Neuronal stem cell (in vitro differentiated cells): ENCODE data around the gene ISOC2.

Source experiments
- DNase-seq: peaks from one replicate; pipeline ENCODE4 v3.0.0-alpha.2; 2013; ENCODE audit warnings: low spot score
- H2AFZ ChIP-seq: one replicate; pipeline ENCODE4 v1.6.1; 2013; ENCODE audit warnings: mild to moderate bottlenecking, low read length, inconsistent platforms
- H2AK5ac ChIP-seq: 2 replicates; pipeline ENCODE4 v1.6.1; 2013; ENCODE audit warnings: low read depth, mild to moderate bottlenecking, inconsistent platforms, low read length, moderate library complexity, mixed read lengths
- H2BK120ac ChIP-seq: 2 replicates; pipeline ENCODE4 v1.6.1; 2013; ENCODE audit warnings: low read depth, mild to moderate bottlenecking, inconsistent platforms, low read length, moderate library complexity, mixed read lengths
- H2BK12ac ChIP-seq: one replicate; pipeline ENCODE4 v1.6.1; 2013; ENCODE audit warnings: low read length, inconsistent platforms
- H2BK15ac ChIP-seq: 2 replicates; pipeline ENCODE4 v1.6.1; 2013; ENCODE audit warnings: mild to moderate bottlenecking, low read length, inconsistent platforms, mixed read lengths
- H2BK5ac ChIP-seq: one replicate; pipeline ENCODE4 v1.6.1; 2013; ENCODE audit warnings: inconsistent platforms, mild to moderate bottlenecking, low read length, moderate library complexity
- H3K14ac ChIP-seq: one replicate; pipeline ENCODE4 v1.6.1; 2013; ENCODE audit warnings: low read length, inconsistent platforms
- H3K18ac ChIP-seq: 2 replicates; pipeline ENCODE4 v1.6.1; 2013; ENCODE audit warnings: low read length, inconsistent platforms
- H3K23ac ChIP-seq: 2 replicates; pipeline ENCODE4 v1.6.1; 2013; ENCODE audit warnings: low read depth, mild to moderate bottlenecking, mixed read lengths, low read length, inconsistent platforms; ENCODE audit not compliant: poor library complexity
- H3K27ac ChIP-seq: replicated peaks from 3 replicates; pipeline ENCODE4 v1.5.1; 2013; ENCODE audit warnings: low read length, inconsistent platforms
- H3K27me3 ChIP-seq, 3 experiments: 2 replicates each; pipeline ENCODE4 v1.6.1; 2013; ENCODE audit warnings: low read length in 3 of 3, mild to moderate bottlenecking in 2 of 3, inconsistent platforms in 1 of 3, low read depth in 1 of 3, mixed read lengths in 1 of 3, moderate library complexity in 1 of 3; ENCODE audit not compliant: control insufficient read depth in 3 of 3, insufficient read depth in 3 of 3
- H3K36me3 ChIP-seq, 2 donors: replicated peaks in 1 of 2; 2 replicates each; pipeline ENCODE4 v1.6.1; 2013; ENCODE audit warnings: low read length in 2 of 2; ENCODE audit not compliant: control insufficient read depth in 2 of 2, insufficient read depth in 2 of 2
- H3K4ac ChIP-seq: 2 replicates; pipeline ENCODE4 v1.6.1; 2013; ENCODE audit warnings: inconsistent platforms, mild to moderate bottlenecking, low read length, moderate library complexity
- H3K4me1 ChIP-seq, 2 donors: 1 replicate in 1 of 2; 2 replicates in 1 of 2; pipeline ENCODE4 v1.6.1; 2013; ENCODE audit warnings: low read length in 2 of 2, low read depth in 1 of 2; ENCODE audit not compliant: control insufficient read depth in 2 of 2, insufficient read depth in 1 of 2
- H3K4me2 ChIP-seq: one replicate; pipeline ENCODE4 v1.6.1; 2013; ENCODE audit warnings: mild to moderate bottlenecking, low read length, inconsistent platforms; ENCODE audit not compliant: insufficient read depth, poor library complexity, severe bottlenecking
- H3K4me3 ChIP-seq, 2 donors: 2 replicates each; pipeline ENCODE4 v1.5.1; 2013; ENCODE audit warnings: low read length in 2 of 2, mild to moderate bottlenecking in 2 of 2, inconsistent platforms in 1 of 2, moderate library complexity in 1 of 2
- H3K79me1 ChIP-seq: one replicate; pipeline ENCODE4 v1.6.1; 2013; ENCODE audit warnings: low read depth, mild to moderate bottlenecking, inconsistent platforms, low read length, moderate library complexity
- H3K9ac ChIP-seq: one replicate; pipeline ENCODE4 v1.6.1; 2013; ENCODE audit warnings: mild to moderate bottlenecking, low read depth, low read length, inconsistent platforms; ENCODE audit not compliant: poor library complexity
- H3K9me3 ChIP-seq, 2 donors: replicated peaks in 1 of 2; 2 replicates each; pipeline versions ENCODE3 to v1.6.1; 2013; ENCODE audit warnings: low read length in 2 of 2, mild to moderate bottlenecking in 2 of 2, inconsistent platforms in 1 of 2, low read depth in 1 of 2, mixed read lengths in 1 of 2, moderate library complexity in 1 of 2; ENCODE audit not compliant: control insufficient read depth in 2 of 2, insufficient read depth in 1 of 2
- H4K8ac ChIP-seq: one replicate; pipeline ENCODE4 v1.6.1; 2013; ENCODE audit warnings: low read depth, mild to moderate bottlenecking, inconsistent platforms, low read length, moderate library complexity
- H4K91ac ChIP-seq: one replicate; pipeline ENCODE4 v1.6.1; 2013; ENCODE audit warnings: low read length, low read depth, mild to moderate bottlenecking, inconsistent platforms; ENCODE audit not compliant: poor library complexity
- WGBS, 2 donors: extraction: QIAGEN DNeasy Blood & Tissue Kit; methylation state at CpG; one replicate each; pipeline ENCODE4 v1.1.7; 2013; ENCODE audit warnings: missing lambda C conversion rate in 2 of 2, mixed read lengths in 1 of 2; ENCODE audit not compliant: insufficient read length in 2 of 2, insufficient replicate concordance in 1 of 2; ENCODE audit errors: extremely low coverage in 2 of 2; 5-methylcytosine and 5-hydroxymethylcytosine counted together

The ISOC2 gene

GRCh38 chr19:55503502-55504251 is 42.2 kb upstream of the ISOC2 start:
- H3K4me2 ChIP-seq, result peak overlapping the region; percentile 60
- no peak overlapping the region for H4K8ac ChIP-seq
- peak overlapping the region; percentile 58 for H2BK12ac ChIP-seq
- peak overlapping the region; percentile 96 for H2AFZ ChIP-seq
- H3K4ac ChIP-seq, result no peak overlapping the region
- no peak overlapping the region for H3K14ac ChIP-seq
- H3K9me3 ChIP-seq, result peaks cover 7 to 8% of the 10 kb centered on the region in 2 donors
- WGBS, 2 donors, result no CpG with 5 or more reads among the region's 64 CpGs
- peak overlapping the region; percentile 83 for H2BK15ac ChIP-seq
- H2BK120ac ChIP-seq, result no peak overlapping the region
- no peaks in the 10 kb centered on the region for H3K79me1 ChIP-seq
- no peak overlapping the region for H3K9ac ChIP-seq
- no peak overlapping the region for H2BK5ac ChIP-seq
- no peak overlapping the region for H3K27ac ChIP-seq
- H3K36me3 ChIP-seq, result no peaks in the 10 kb centered on the region
- H3K23ac ChIP-seq, result peak overlapping the region; percentile 1
- H3K18ac ChIP-seq, result peak overlapping the region; percentile 91
- H3K4me3 ChIP-seq, result peak overlapping the region; percentile 31 to 67
- no peak overlapping the region for H2AK5ac ChIP-seq
- peaks cover 0 to 7% (median 2%) of the 10 kb centered on the region in 3 experiments for H3K27me3 ChIP-seq
- peaks cover 0 to 7% of the 10 kb centered on the region in 2 donors for H3K4me1 ChIP-seq
- DNase-seq, result peak; percentile 90
- no peak overlapping the region for H4K91ac ChIP-seq

- peaks cover 0 to 7% (median 2%) of the 10 kb centered on the region in 3 experiments for H3K27me3 ChIP-seq
- no peak overlapping the region for H3K23ac ChIP-seq
- H2AFZ ChIP-seq, result peak overlapping the region; percentile 96
- no peak overlapping the region for H2BK120ac ChIP-seq
- H3K4ac ChIP-seq, result no peak overlapping the region
- H3K18ac ChIP-seq, result peak overlapping the region; percentile 91
- H3K9ac ChIP-seq, result no peak overlapping the region
- no peaks in the 10 kb centered on the region for H3K79me1 ChIP-seq
- no peak overlapping the region for H3K27ac ChIP-seq
- peaks cover 7 to 8% of the 10 kb centered on the region in 2 donors for H3K9me3 ChIP-seq
- no CpG with 5 or more reads among the region's 17 CpGs for WGBS, 2 donors
- DNase-seq, result no peak
- H4K8ac ChIP-seq, result no peak overlapping the region
- H2BK15ac ChIP-seq, result peak overlapping the region; percentile 83
- no peak overlapping the region for H4K91ac ChIP-seq
- no peaks in the 10 kb centered on the region for H3K36me3 ChIP-seq
- peaks cover 0 to 7% of the 10 kb centered on the region in 2 donors for H3K4me1 ChIP-seq
- no peak overlapping the region for H2BK5ac ChIP-seq
- H3K4me2 ChIP-seq, result no peak overlapping the region
- no peak overlapping the region for H3K14ac ChIP-seq
- no peak overlapping the region for H2AK5ac ChIP-seq
- H2BK12ac ChIP-seq, result peak overlapping the region; percentile 33
- no peak overlapping the region for H3K4me3 ChIP-seq
Observed at GRCh38 chr19:55503157-55503501, 41.7 kb upstream of the ISOC2 start.

- no peak overlapping the region for H3K4ac ChIP-seq
- peaks cover 0 to 5% of the 10 kb centered on the region in 2 donors for H3K4me1 ChIP-seq
- H4K91ac ChIP-seq, result no peak overlapping the region
- H3K4me2 ChIP-seq, result no peak overlapping the region
- H3K4me3 ChIP-seq, result no peak overlapping the region
- H3K23ac ChIP-seq, result no peak overlapping the region
- 100% methylated on average over 3 of the region's 9 CpGs; no CpG with 5 or more reads in 1 of the 2 donors for WGBS, 2 donors
- H2BK15ac ChIP-seq, result no peak overlapping the region
- no peak overlapping the region for H2BK120ac ChIP-seq
- H2AK5ac ChIP-seq, result no peak overlapping the region
- no peaks in the 10 kb centered on the region for H3K79me1 ChIP-seq
- H3K27ac ChIP-seq, result no peak overlapping the region
- H3K9ac ChIP-seq, result no peak overlapping the region
- no peak overlapping the region for H2BK12ac ChIP-seq
- H3K9me3 ChIP-seq, result peaks cover 7 to 8% of the 10 kb centered on the region in 2 donors
- H3K27me3 ChIP-seq, result peaks cover 0 to 7% (median 2%) of the 10 kb centered on the region in 3 experiments
- DNase-seq, result no peak
- H2AFZ ChIP-seq, result no peak overlapping the region
- H2BK5ac ChIP-seq, result no peak overlapping the region
- H3K18ac ChIP-seq, result no peak overlapping the region
- no peak overlapping the region for H4K8ac ChIP-seq
- H3K36me3 ChIP-seq, result no peaks in the 10 kb centered on the region
- no peak overlapping the region for H3K14ac ChIP-seq
Observed at GRCh38 chr19:55502197-55502952, 40.9 kb upstream of the ISOC2 start.

GRCh38 chr19:55500368-55500952 is 39.0 kb upstream of the ISOC2 start:
- Histone ChIP-seq H3K23ac (no peak overlapping the region), H4K91ac (no peak overlapping the region), H3K4ac (no peak overlapping the region), H3K4me2 (no peak overlapping the region), H3K9me3 (peaks cover 6 to 8% of the 10 kb centered on the region in 2 donors), H3K79me1 (no peaks in the 10 kb centered on the region), H3K27me3 (peaks cover 0 to 7% (median 2%) of the 10 kb centered on the region in 3 experiments), H2BK15ac (no peak overlapping the region), H3K14ac (peak overlapping the region; percentile 47), H3K4me1 (peaks cover 2 to 5% of the 10 kb centered on the region in 2 donors), H3K36me3 (no peaks in the 10 kb centered on the region), H3K4me3 (no peak overlapping the region), H2BK120ac (no peak overlapping the region), H4K8ac (no peak overlapping the region), H2BK12ac (no peak overlapping the region), H3K27ac (no peak overlapping the region), H3K18ac (peak overlapping the region; percentile 29), H2BK5ac (no peak overlapping the region), H2AFZ (no peak overlapping the region), H2AK5ac (peak overlapping the region; percentile 5), H3K9ac (peak overlapping the region; percentile 71)
- no CpG with 5 or more reads among the region's 26 CpGs for WGBS, 2 donors
- DNase-seq, result no peak
